Smooth muscle cell (in vitro differentiated cells): ENCODE measurements around the gene TUBB6. TPM values are rescaled to one million over a fixed set of nuclear protein-coding genes. Genes with fewer than 3 reads are reported as not detected.

Source experiments
- DNase-seq: peaks from one replicate; lab custom pipeline; 2025; ENCODE audit not compliant: unreplicated experiment; lab: John Stamatoyannopoulos, UW
- H2AFZ ChIP-seq: fragments of 200-600 bp; sonication (generic); 2 replicates; pipeline ENCODE4 v1.6.0; 2016; ENCODE audit warnings: antibody characterized with exemption, low read depth, mild to moderate bottlenecking
- H3F3A ChIP-seq: fragments of 200-600 bp; sonication (generic); 2 replicates; pipeline ENCODE4 v1.6.0; 2017; ENCODE audit warnings: antibody characterized with exemption, low read depth
- H3K27ac ChIP-seq: fragments of 200-600 bp; sonication (generic); 2 replicates; pipeline ENCODE4 v1.5.1; 2016; ENCODE audit warnings: low read depth, mild to moderate bottlenecking
- H3K27me3 ChIP-seq: fragments of 200-600 bp; sonication (generic); 2 replicates; pipeline ENCODE4 v1.6.1; 2016; ENCODE audit warnings: low read depth, mild to moderate bottlenecking
- H3K36me3 ChIP-seq: fragments of 200-600 bp; sonication (generic); 2 replicates; pipeline ENCODE4 v1.5.1; 2016; ENCODE audit warnings: low read depth
- H3K4me1 ChIP-seq: fragments of 200-600 bp; sonication (generic); 2 replicates; pipeline ENCODE4 v1.5.1; 2016; ENCODE audit warnings: low read depth
- H3K4me2 ChIP-seq: fragments of 200-600 bp; sonication (generic); 2 replicates; pipeline ENCODE4 v1.6.0; 2016; ENCODE audit warnings: mild to moderate bottlenecking
- H3K4me3 ChIP-seq: fragments of 200-600 bp; sonication (generic); 2 replicates; pipeline ENCODE4 v1.5.1; 2016; ENCODE audit warnings: mild to moderate bottlenecking
- H3K79me2 ChIP-seq: fragments of 200-600 bp; sonication (generic); 2 replicates; pipeline ENCODE4 v1.6.0; 2016; ENCODE audit warnings: low read depth, mild to moderate bottlenecking
- H3K9ac ChIP-seq: fragments of 200-600 bp; sonication (generic); 2 replicates; pipeline ENCODE4 v1.6.0; 2016; ENCODE audit warnings: low read depth
- H3K9me3 ChIP-seq: fragments of 200-600 bp; sonication (generic); replicated peaks from 2 replicates; pipeline ENCODE4 v1.5.1; 2016; ENCODE audit warnings: low read depth
- H4K20me1 ChIP-seq: fragments of 200-600 bp; sonication (generic); 2 replicates; pipeline ENCODE4 v1.6.0; 2016; ENCODE audit warnings: low read depth
- WGBS: methylation state at CpG from one replicate; pipeline ENCODE4 v1.1.7; 2016; ENCODE audit warnings: low lambda C conversion rate; 5-methylcytosine and 5-hydroxymethylcytosine counted together
- polyA plus RNA-seq: library from polyadenylated mRNA; unstranded; fragments of >200 nt; fragmentation: Nextera tagmentation; extraction: Ambion mirVana; gene quantifications from 2 replicates; pipeline ENCODE4 v1.2.1, GENCODE V29; 2016
- total RNA-seq: library from RNA; depleted of rRNA; stranded (reverse); fragments of >200 nt; gene quantifications from 2 replicates; pipeline ENCODE4 v1.2.3, GENCODE V29; 2014
- TF ChIP-seq, protein P1 (sequence below): fragments of 200-600 bp; sonication (generic); IDR thresholded peaks from 2 replicates; pipeline ENCODE4 v1.5.1; 2017; ENCODE audit warnings: borderline replicate concordance, mild to moderate bottlenecking, antibody characterized with exemption; ENCODE audit not compliant: insufficient read depth, poor library complexity, severe bottlenecking

Gene TUBB6
- total and polyA plus RNA-seq, 2 experiments from 2014 or later, result 359 to 460 TPM

DNA sequence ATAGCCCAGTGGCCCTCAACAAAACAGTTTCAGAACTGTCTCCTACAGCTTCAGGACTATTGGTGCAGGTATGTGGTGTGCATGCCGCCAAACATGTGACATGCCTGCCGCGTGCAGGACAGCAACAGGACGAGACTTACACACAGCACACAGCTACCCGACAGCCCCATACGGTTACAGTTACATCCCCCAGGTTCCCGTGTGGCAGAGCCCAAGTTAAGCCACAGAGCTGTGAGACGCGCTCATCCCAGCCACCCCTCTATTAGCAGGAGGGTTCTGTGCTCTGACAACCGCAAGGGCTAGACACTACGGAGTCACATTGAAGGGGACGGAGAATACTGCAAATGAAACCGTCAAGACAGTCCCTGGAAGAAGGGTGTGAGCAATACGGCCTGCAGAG lies 16.4 kb upstream of the TUBB6 start:
- Histone ChIP-seq H3K9me3 (no peaks in the 10 kb centered on the region), H3K36me3 (no peaks in the 10 kb centered on the region), H3K27ac (no peak overlapping the region), H3K79me2 (no peaks in the 10 kb centered on the region), H3K4me1 (peaks cover 10% of the 10 kb centered on the region), H3F3A (peaks cover 10% of the 10 kb centered on the region), H2AFZ (no peak overlapping the region), H3K9ac (no peak overlapping the region), H3K4me2 (no peak overlapping the region), H3K4me3 (no peak overlapping the region), H4K20me1 (no peaks in the 10 kb centered on the region), H3K27me3 (no peaks in the 10 kb centered on the region)
- 85% methylated on average over 14 of the region's 14 CpGs for WGBS
- no peak for DNase-seq
- TF ChIP-seq, protein P1, sequence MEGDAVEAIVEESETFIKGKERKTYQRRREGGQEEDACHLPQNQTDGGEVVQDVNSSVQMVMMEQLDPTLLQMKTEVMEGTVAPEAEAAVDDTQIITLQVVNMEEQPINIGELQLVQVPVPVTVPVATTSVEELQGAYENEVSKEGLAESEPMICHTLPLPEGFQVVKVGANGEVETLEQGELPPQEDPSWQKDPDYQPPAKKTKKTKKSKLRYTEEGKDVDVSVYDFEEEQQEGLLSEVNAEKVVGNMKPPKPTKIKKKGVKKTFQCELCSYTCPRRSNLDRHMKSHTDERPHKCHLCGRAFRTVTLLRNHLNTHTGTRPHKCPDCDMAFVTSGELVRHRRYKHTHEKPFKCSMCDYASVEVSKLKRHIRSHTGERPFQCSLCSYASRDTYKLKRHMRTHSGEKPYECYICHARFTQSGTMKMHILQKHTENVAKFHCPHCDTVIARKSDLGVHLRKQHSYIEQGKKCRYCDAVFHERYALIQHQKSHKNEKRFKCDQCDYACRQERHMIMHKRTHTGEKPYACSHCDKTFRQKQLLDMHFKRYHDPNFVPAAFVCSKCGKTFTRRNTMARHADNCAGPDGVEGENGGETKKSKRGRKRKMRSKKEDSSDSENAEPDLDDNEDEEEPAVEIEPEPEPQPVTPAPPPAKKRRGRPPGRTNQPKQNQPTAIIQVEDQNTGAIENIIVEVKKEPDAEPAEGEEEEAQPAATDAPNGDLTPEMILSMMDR, result no peak

DNA sequence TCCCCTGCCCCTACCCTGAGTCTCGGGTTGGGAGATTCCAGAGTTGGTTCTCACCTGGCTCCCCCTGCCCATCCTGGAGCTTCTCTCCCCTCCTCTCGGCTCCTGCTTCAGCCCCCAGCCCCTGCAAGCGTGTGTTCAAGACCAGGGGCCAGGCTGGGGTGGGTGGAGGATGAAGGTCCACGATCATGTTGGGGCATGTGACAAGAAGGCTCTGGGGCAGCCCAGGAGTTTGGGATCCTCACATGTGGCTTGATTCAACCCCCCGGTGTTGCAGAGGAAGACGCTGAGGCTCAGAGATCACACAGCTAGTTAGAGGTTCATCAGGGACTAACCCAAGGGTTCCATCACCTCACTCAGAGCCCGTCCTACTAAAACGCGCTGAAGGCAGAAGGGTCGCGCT lies 14.2 kb upstream of the TUBB6 start:
- Histone ChIP-seq H2AFZ (no peak overlapping the region), H3K9ac (no peak overlapping the region), H3K4me3 (no peak overlapping the region), H3K4me1 (peaks cover 3% of the 10 kb centered on the region), H3K27me3 (no peaks in the 10 kb centered on the region), H3F3A (no peaks in the 10 kb centered on the region), H3K4me2 (no peak overlapping the region), H3K27ac (no peak overlapping the region), H3K36me3 (no peaks in the 10 kb centered on the region), H3K79me2 (no peaks in the 10 kb centered on the region), H4K20me1 (no peaks in the 10 kb centered on the region), H3K9me3 (no peaks in the 10 kb centered on the region)
- 83% methylated on average over 11 of the region's 11 CpGs for WGBS
- no peak for DNase-seq
- TF ChIP-seq, protein P1, result no peak

DNA sequence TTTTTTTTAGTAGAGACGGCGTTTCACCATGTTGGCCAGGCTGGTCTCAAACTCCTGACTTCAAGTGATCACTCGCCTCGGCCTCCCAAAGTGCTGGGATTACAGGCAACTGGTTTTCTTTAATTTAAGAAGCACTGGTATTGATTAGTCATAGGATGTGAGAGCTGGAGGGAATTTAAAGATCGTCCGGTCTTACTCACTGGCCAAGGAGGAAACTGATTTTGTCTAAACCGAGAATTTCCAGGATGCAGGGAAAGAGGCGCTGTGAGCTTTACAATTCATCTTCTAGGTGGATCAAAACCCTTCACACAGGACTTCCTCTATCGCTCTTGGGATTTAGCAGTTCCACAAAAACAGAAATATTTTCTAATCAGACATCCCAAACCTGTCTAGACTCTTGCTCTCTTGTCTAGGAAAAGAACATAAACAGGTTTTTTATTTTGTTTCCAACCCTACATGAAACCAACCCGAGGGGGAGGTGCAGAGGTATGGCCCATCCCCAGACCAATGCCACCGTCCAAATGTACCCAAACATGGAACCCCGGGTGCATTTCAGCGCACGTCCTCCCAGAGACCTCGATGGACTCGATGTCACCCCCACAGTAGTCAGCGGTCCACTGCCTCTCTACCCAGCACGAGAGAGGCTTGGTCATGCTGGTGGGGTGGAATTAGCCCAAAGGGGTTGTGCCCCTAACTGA lies 12.5 kb upstream of the TUBB6 start:
- H3K27ac ChIP-seq, result peak overlapping the region; percentile 30
- 87% methylated on average over 18 of the region's 18 CpGs for WGBS
- no peaks in the 10 kb centered on the region for H3K27me3 ChIP-seq
- H3K4me1 ChIP-seq, result no peaks in the 10 kb centered on the region
- no peak for DNase-seq
- no peaks in the 10 kb centered on the region for H4K20me1 ChIP-seq
- H3K36me3 ChIP-seq, result no peaks in the 10 kb centered on the region
- no peaks in the 10 kb centered on the region for H3K79me2 ChIP-seq
- no peak overlapping the region for H3K4me3 ChIP-seq
- H3K9ac ChIP-seq, result no peak overlapping the region
- no peaks in the 10 kb centered on the region for H3K9me3 ChIP-seq
- TF ChIP-seq, protein P1, result no peak
- no peak overlapping the region for H2AFZ ChIP-seq
- H3F3A ChIP-seq, result no peaks in the 10 kb centered on the region
- no peak overlapping the region for H3K4me2 ChIP-seq

DNA sequence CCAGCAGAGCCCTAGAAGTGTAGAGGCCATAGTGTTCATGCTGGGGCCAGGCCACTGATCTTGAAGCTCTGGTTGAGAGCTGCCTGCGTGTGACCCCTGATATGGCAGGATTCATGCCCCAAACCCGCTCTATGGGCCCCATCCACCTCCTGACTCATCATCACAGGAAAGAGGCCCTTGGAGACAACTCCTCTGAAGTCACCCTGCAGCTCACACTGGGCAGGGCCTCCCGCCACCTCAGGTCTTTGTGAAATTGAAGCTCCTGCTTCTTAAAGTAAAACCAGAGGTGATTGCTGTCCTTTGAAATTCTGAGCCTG lies 12.0 kb upstream of the TUBB6 start:
- H3K4me3 ChIP-seq, result no peak overlapping the region
- H3K4me1 ChIP-seq, result no peaks in the 10 kb centered on the region
- TF ChIP-seq, protein P1, result no peak
- peak overlapping the region; percentile 30 for H3K27ac ChIP-seq
- H3K36me3 ChIP-seq, result no peaks in the 10 kb centered on the region
- H3F3A ChIP-seq, result no peaks in the 10 kb centered on the region
- H3K9me3 ChIP-seq, result no peaks in the 10 kb centered on the region
- H4K20me1 ChIP-seq, result no peaks in the 10 kb centered on the region
- no peaks in the 10 kb centered on the region for H3K27me3 ChIP-seq
- whole genome bisulfite sequencing, result 57% methylated on average over 3 of the region's 3 CpGs
- H2AFZ ChIP-seq, result no peak overlapping the region
- H3K9ac ChIP-seq, result no peak overlapping the region
- no peaks in the 10 kb centered on the region for H3K79me2 ChIP-seq
- DNase-seq, result no peak
- H3K4me2 ChIP-seq, result no peak overlapping the region
